Measurements from ENCODE around the gene SDK1. TPM values are rescaled to one million over a fixed set of nuclear protein-coding genes. Genes with fewer than 3 reads are reported as not detected.

The SDK1 gene
- total RNA-seq, 1 experiment from 2014 or later: 9.3 TPM

GRCh38 chr7:3955026-3955425 is 654.0 kb downstream of the SDK1 start (continued):
- no peak for TF ChIP-seq ARID4B (CRISPR knock-in tag; IDR thresholded peaks at IDR 0.05; ENCODE audit: borderline replicate concordance)

GRCh38 chr7:3955751-3956696 is 655.0 kb downstream of the SDK1 start:
- TF ChIP-seq, protein P1, sequence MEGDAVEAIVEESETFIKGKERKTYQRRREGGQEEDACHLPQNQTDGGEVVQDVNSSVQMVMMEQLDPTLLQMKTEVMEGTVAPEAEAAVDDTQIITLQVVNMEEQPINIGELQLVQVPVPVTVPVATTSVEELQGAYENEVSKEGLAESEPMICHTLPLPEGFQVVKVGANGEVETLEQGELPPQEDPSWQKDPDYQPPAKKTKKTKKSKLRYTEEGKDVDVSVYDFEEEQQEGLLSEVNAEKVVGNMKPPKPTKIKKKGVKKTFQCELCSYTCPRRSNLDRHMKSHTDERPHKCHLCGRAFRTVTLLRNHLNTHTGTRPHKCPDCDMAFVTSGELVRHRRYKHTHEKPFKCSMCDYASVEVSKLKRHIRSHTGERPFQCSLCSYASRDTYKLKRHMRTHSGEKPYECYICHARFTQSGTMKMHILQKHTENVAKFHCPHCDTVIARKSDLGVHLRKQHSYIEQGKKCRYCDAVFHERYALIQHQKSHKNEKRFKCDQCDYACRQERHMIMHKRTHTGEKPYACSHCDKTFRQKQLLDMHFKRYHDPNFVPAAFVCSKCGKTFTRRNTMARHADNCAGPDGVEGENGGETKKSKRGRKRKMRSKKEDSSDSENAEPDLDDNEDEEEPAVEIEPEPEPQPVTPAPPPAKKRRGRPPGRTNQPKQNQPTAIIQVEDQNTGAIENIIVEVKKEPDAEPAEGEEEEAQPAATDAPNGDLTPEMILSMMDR (IDR thresholded peaks at IDR 0.05): no peak
- TF ChIP-seq ZNF532 (CRISPR knock-in tag; IDR thresholded peaks at IDR 0.05; ENCODE audit: borderline replicate concordance): no peak
- ATAC-seq (no peak), DNase-seq (ENCODE audit: low spot score) (no peak)
- peaks cover 5% of the 10 kb centered on the region; the same call in 1 of the 2 replicates for H3K36me3 Mint-ChIP-seq
- no peaks in the 10 kb centered on the region for H3K4me1 Mint-ChIP-seq
- H3K27ac Mint-ChIP-seq: no peak overlapping the region
- CTCF ChIA-PET: no interaction called here
- no peak overlapping the region for H3K4me3 Mint-ChIP-seq
- H3K9me3 Mint-ChIP-seq: no peaks in the 10 kb centered on the region; the same call in 1 of the 2 replicates
- H3K27me3 Mint-ChIP-seq (ENCODE audit: low read depth): no peaks in the 10 kb centered on the region
- POLR2A ChIA-PET: interaction anchor here (0.5 kb wide), 1 partner anchor 28 kb away, joined by 4 read pairs; no protein-coding TSS in a partner anchor

- DNase-seq (ENCODE audit: low spot score): no peak
- ChIA-PET POLR2A (interaction anchor here (0.5 kb wide), 1 partner anchor 29 kb away, joined by 4 read pairs; no protein-coding TSS in a partner anchor), CTCF (no interaction called here)
- Mint-ChIP-seq H3K9me3 (no peaks in the 10 kb centered on the region), H3K4me3 (no peak overlapping the region), H3K36me3 (peaks cover 2% of the 10 kb centered on the region; the same call in 1 of the 2 replicates), H3K27me3 (ENCODE audit: low read depth) (no peaks in the 10 kb centered on the region), H3K27ac (no peak overlapping the region), H3K4me1 (no peaks in the 10 kb centered on the region)
- ATAC-seq: no peak
- TF ChIP-seq ZBTB21 (CRISPR knock-in tag; IDR thresholded peaks at IDR 0.05; ENCODE audit: borderline replicate concordance): no peak
- TF ChIP-seq ZNF425 (CRISPR knock-in tag; conservative IDR thresholded peaks at IDR 0.05): no peak
Measured at GRCh38 chr7:3956949-3957348, 655.9 kb downstream of the SDK1 start.

All from WTC11 (cell line).